Measurements from ENCODE around the gene NEU1.
"Not testable (repeated sequence)": the region's sequence is repeated elsewhere in the genome, so short reads cannot be mapped to it uniquely, and the experiment has no call there.

The NEU1 gene

GRCh38 chr6:31862344-31863235 lies at the start of gene NEU1:
TSS of gene NEU1 (minus strand) at chr6:31862821. CDS start at chr6:31862776, 45 bp downstream.
- peak; percentile 98 for DNase-seq

GRCh38 chr6:31911826-31912585 lies 49.4 kb upstream of the NEU1 start:
- no peak for DNase-seq

- not testable (repeated sequence) for DNase-seq
Measured at GRCh38 chr6:31909298-31909697, 46.7 kb upstream of the NEU1 start.

- no peak for DNase-seq
Measured at GRCh38 chr6:31908791-31909190, 46.2 kb upstream of the NEU1 start.

GRCh38 chr6:31908255-31908654 lies 45.6 kb upstream of the NEU1 start:
- not testable (repeated sequence) for DNase-seq

- no peak for DNase-seq
Measured at GRCh38 chr6:31907158-31907813, 44.7 kb upstream of the NEU1 start.

GRCh38 chr6:31906727-31907126 lies 44.1 kb upstream of the NEU1 start:
- not testable (repeated sequence) for DNase-seq

- no peak for DNase-seq
Measured at GRCh38 chr6:31906122-31906521, 43.5 kb upstream of the NEU1 start.

GRCh38 chr6:31905041-31905440 lies 42.4 kb upstream of the NEU1 start:
- no peak for DNase-seq

- no peak for DNase-seq
Measured at GRCh38 chr6:31903957-31904356, 41.3 kb upstream of the NEU1 start.

GRCh38 chr6:31901953-31902643 lies 39.5 kb upstream of the NEU1 start, which contains the start of gene ZBTB12:
TSS of gene ZBTB12 (minus strand) at chr6:31902086. CDS start at chr6:31901305, 781 bp downstream.
- DNase-seq: peak; percentile 87

- DNase-seq: peak; percentile 30
Measured at GRCh38 chr6:31901415-31901952, 38.9 kb upstream of the NEU1 start.

GRCh38 chr6:31900917-31901414 lies 38.3 kb upstream of the NEU1 start:
- no peak for DNase-seq

GRCh38 chr6:31899882-31900722 lies 37.5 kb upstream of the NEU1 start:
- DNase-seq: no peak

- no peak for DNase-seq
Measured at GRCh38 chr6:31899215-31899614, 36.6 kb upstream of the NEU1 start.

- peak; percentile 53 for DNase-seq
Measured at GRCh38 chr6:31898383-31899011, 35.9 kb upstream of the NEU1 start.

- peak; percentile 74 for DNase-seq
Measured at GRCh38 chr6:31897612-31898382, 35.2 kb upstream of the NEU1 start, which contains the start of gene EHMT2. TSS of gene EHMT2 (minus strand) at chr6:31897698. CDS start at chr6:31897677, 21 bp downstream.

GRCh38 chr6:31896856-31897611 lies 34.4 kb upstream of the NEU1 start:
- peak; percentile 11 for DNase-seq

GRCh38 chr6:31896493-31896855 lies 33.9 kb upstream of the NEU1 start:
- no peak for DNase-seq

Data from NCI-H1092 treated with DMSO at 0.1 percent for 48 hours (cell line).